Heart right ventricle (tissue), 16 donors: ENCODE data around the gene MS4A15. TPM values are rescaled to one million over a fixed set of nuclear protein-coding genes. Genes with fewer than 3 reads are reported as not detected.

Experiments
- ATAC-seq, 8 donors: fragments of 200-7000 bp; cut with Tn5 transposase; one replicate each; pipeline ENCODE4 v1.9.1; 2020; ENCODE audit warnings: mild to moderate bottlenecking in 8 of 8, moderate library complexity in 8 of 8, moderate number of reproducible peaks in 1 of 8
- DNase-seq, 2 donors: peaks; one replicate each; pipeline ENCODE4 v3.0.0-alpha.2; 2020
- H3K27ac ChIP-seq, 10 donors: fragments of 200-600 bp; sonication (generic) in 2 of 10; one replicate each; pipeline versions ENCODE4 v1.5.0 to v1.8.0; 2020 to 2022; ENCODE audit warnings: mild to moderate bottlenecking in 3 of 10
- H3K27me3 ChIP-seq, 7 donors: fragments of 200-600 bp; one replicate each; pipeline ENCODE4 v1.8.0; 2021 to 2022; ENCODE audit warnings: mild to moderate bottlenecking in 2 of 7
- H3K36me3 ChIP-seq, 9 donors: fragments of 200-600 bp; sonication (generic) in 1 of 9; one replicate each; pipeline versions ENCODE4 v1.5.0 to v1.8.0; 2020 to 2022; ENCODE audit warnings: mild to moderate bottlenecking in 2 of 9
- H3K4me1 ChIP-seq, 9 donors: fragments of 200-600 bp; sonication (generic) in 1 of 9; one replicate each; pipeline versions ENCODE4 v1.5.0 to v1.8.0; 2020 to 2022; ENCODE audit warnings: mild to moderate bottlenecking in 4 of 9
- H3K4me3 ChIP-seq, 10 donors: fragments of 200-600 bp; sonication (generic) in 2 of 10; one replicate each; pipeline versions ENCODE4 v1.5.0 to v1.8.0; 2020 to 2022; ENCODE audit warnings: mild to moderate bottlenecking in 7 of 10, moderate library complexity in 2 of 10
- H3K9me3 ChIP-seq, 11 donors: fragments of 200-600 bp in 10 of 11; sonication (generic) in 2 of 11; one replicate each; pipeline versions ENCODE4 v1.5.0 to v1.8.0; 2013 to 2022; ENCODE audit warnings: mild to moderate bottlenecking in 2 of 11, control low read depth in 1 of 11, moderate library complexity in 1 of 11
- CTCF ChIP-seq, 9 donors: fragments of 200-600 bp; sonication (generic) in 2 of 9; IDR thresholded peaks; one replicate each; pipeline versions ENCODE4 v1.5.0 to v1.8.0; 2021 to 2022; ENCODE audit warnings: antibody characterized with exemption in 9 of 9, mild to moderate bottlenecking in 5 of 9, moderate library complexity in 1 of 9
- WGBS, 2 donors: extraction: QIAGEN DNeasy Blood & Tissue Kit; methylation state at CpG; one replicate each; pipeline ENCODE4 v1.1.7; 2013; ENCODE audit warnings: inconsistent platforms in 1 of 2; 5-methylcytosine and 5-hydroxymethylcytosine counted together
- intact Hi-C, 10 donors: fragments of 100-400 bp; cut with DNase I; formaldehyde crosslinking; loops; one replicate each; pipeline versions ENCODE4 v1.11.1 to v1.14.2; 2022
- polyA plus RNA-seq, 2 donors: library from polyadenylated mRNA; stranded (reverse); fragments of 200-250 nt; gene quantifications; one replicate each; pipeline ENCODE4 v1.2.3, GENCODE V29; 2013
- total RNA-seq, 10 donors: library from RNA; stranded (reverse); fragmentation: NEBNext Ultra II Directional in 3 of 10; extraction: Animal tissue kit (Norgen Biotek cat#: 25700) in 3 of 10; gene quantifications; one replicate each; pipeline versions ENCODE4 v1.2.1 to v1.2.4, GENCODE V29; 2021 to 2023
- donor health status: Arrhythmogenic right ventricular cardiomyopathy.
- donor health status: ischemic (EF 13 %, LVEDD 7.1; RV severe dilation, severe dysfunction).
- donor health status: healthy with polysubstance abuse.
- donor health status: DM: no; HTN: yes; CAD: no.
- donor health status: DM: no; HTN: no; CAD: no.
- donor health status: ischemic (EF 25% LVEDD 6.9; RV normal size, moderate dysfunction).
- donor health status: ischemic (EF 25% LVEDD 5.7; RV mildly dilated, moderate dysfunction).
- donor health status: healthy.
- donor health status: DM: yes; HTN: yes; CAD: no.
- donor health status: Ischemic cardiomyopathy.
- donor health status: ischemic (EF 35%, LVEDD 5.7; RV mildly dilated, moderate dysfunction).
- donor health status: nonischemic (EF 11% LVEDD 7.7; RV severe dilation, severe dysfunction).
- donor health status: DM: yes; HTN: yes; CAD: no.
- donor health status: PGD.
- donor health status: ischemic (EF 29% LVEDD 5.4; RV normal size, mild dysfunction).
- donor health status: nonischemic (EF 23%, LVEDD 6.1; RV moderate dilation, normal function).

Gene MS4A15
- total and polyA plus RNA-seq, 12 donors, result not detected

- WGBS, 2 donors, result 75 to 86% methylated on average over 7 of the region's 7 CpGs
- DNase-seq (no peak), ATAC-seq (no peak)
- H3K27me3 ChIP-seq, result peaks cover 0 to 5% (median 0%) of the 10 kb centered on the region in 7 donors
- H3K9me3 ChIP-seq, result peaks cover 0 to 6% (median 0%) of the 10 kb centered on the region in 11 donors
- intact Hi-C loops, result no loop called here
- no peak overlapping the region for H3K27ac ChIP-seq
- H3K4me1 ChIP-seq, result peaks cover 4 to 32% (median 20%) of the 10 kb centered on the region in 9 donors
- no peaks in the 10 kb centered on the region for H3K36me3 ChIP-seq
- no peak for TF ChIP-seq CTCF (IDR thresholded peaks at IDR 0.05)
- no peak overlapping the region for H3K4me3 ChIP-seq
Measured at GRCh38 chr11:60788401-60789125, 31.9 kb downstream of the MS4A15 start.

- ATAC-seq (no peak), DNase-seq (no peak)
- Histone ChIP-seq H3K27ac (no peak overlapping the region), H3K4me3 (no peak overlapping the region), H3K36me3 (no peaks in the 10 kb centered on the region), H3K9me3 (peaks cover 0 to 6% (median 0%) of the 10 kb centered on the region in 11 donors), H3K4me1 (peaks cover 4 to 24% (median 14%) of the 10 kb centered on the region in 9 donors), H3K27me3 (peaks cover 0 to 6% (median 0%) of the 10 kb centered on the region in 7 donors)
- intact Hi-C loops, result no loop called here
- 85 to 93% methylated on average over 3 of the region's 3 CpGs for WGBS, 2 donors
- TF ChIP-seq CTCF (IDR thresholded peaks at IDR 0.05), result no peak
Measured at GRCh38 chr11:60790726-60791125, 34.1 kb downstream of the MS4A15 start.

- Histone ChIP-seq H3K9me3 (peaks cover 0 to 6% (median 0%) of the 10 kb centered on the region in 11 donors), H3K27ac (no peak overlapping the region), H3K4me3 (no peak overlapping the region), H3K36me3 (no peaks in the 10 kb centered on the region), H3K27me3 (peaks cover 0 to 6% (median 0%) of the 10 kb centered on the region in 7 donors), H3K4me1 (peaks cover 4 to 21% (median 12%) of the 10 kb centered on the region in 9 donors)
- 88 to 94% methylated on average over 4 of the region's 4 CpGs for WGBS, 2 donors
- ATAC-seq (no peak), DNase-seq (no peak)
- TF ChIP-seq CTCF (IDR thresholded peaks at IDR 0.05), result no peak
- intact Hi-C loops, result no loop called here
Measured at GRCh38 chr11:60791153-60791933, 34.7 kb downstream of the MS4A15 start.

GRCh38 chr11:60792521-60792920, 35.9 kb downstream of the MS4A15 start:
- 73 to 86% methylated on average over 3 of the region's 3 CpGs for WGBS, 2 donors
- DNase-seq (no peak), ATAC-seq (no peak)
- intact Hi-C loops, result no loop called here
- H3K36me3 ChIP-seq, result no peaks in the 10 kb centered on the region
- H3K27ac ChIP-seq, result no peak overlapping the region
- peaks cover 0 to 6% (median 0%) of the 10 kb centered on the region in 7 donors for H3K27me3 ChIP-seq
- H3K9me3 ChIP-seq, result peaks cover 0 to 6% (median 0%) of the 10 kb centered on the region in 11 donors
- TF ChIP-seq CTCF (IDR thresholded peaks at IDR 0.05), result no peak
- H3K4me1 ChIP-seq, result peaks cover 0 to 10% (median 2%) of the 10 kb centered on the region in 9 donors
- no peak overlapping the region for H3K4me3 ChIP-seq
